ENCODE data around the gene MGMT. TPM values are rescaled to one million over a fixed set of nuclear protein-coding genes. Genes with fewer than 3 reads are reported as not detected.

Gene MGMT
- total RNA-seq, 2 experiments from 2014 or later, result 24.6 to 26.0 TPM

GRCh38 chr10:129602938-129603535 lies 136.0 kb downstream of the MGMT start:
- intact Hi-C loops (cut with micrococcal nuclease), result no loop called here
- Mint-ChIP-seq H3K36me3 (ENCODE audit: low read depth) (peaks cover 39% of the 10 kb centered on the region), H3K27ac (no peak overlapping the region), H3K27me3 (ENCODE audit: low read depth) (no peaks in the 10 kb centered on the region), H3K9me3 (peaks cover 5% of the 10 kb centered on the region), H3K4me3 (no peak overlapping the region), H3K4me1 (ENCODE audit: low read depth) (no peaks in the 10 kb centered on the region)
- CTCF ChIA-PET, result interaction anchor here (1.1 kb wide), 1 partner anchor 9 kb away, joined by 3 read pairs; no protein-coding TSS in a partner anchor
- no peak for DNase-seq

- CTCF ChIA-PET, result no interaction called here
- intact Hi-C loops (cut with micrococcal nuclease), result no loop called here
- no peak for DNase-seq
- peaks cover 38% of the 10 kb centered on the region for H3K36me3 Mint-ChIP-seq (ENCODE audit: low read depth)
- H3K4me3 Mint-ChIP-seq, result no peak overlapping the region
- no peaks in the 10 kb centered on the region for H3K4me1 Mint-ChIP-seq (ENCODE audit: low read depth)
- H3K27ac Mint-ChIP-seq, result no peak overlapping the region
- no peaks in the 10 kb centered on the region for H3K27me3 Mint-ChIP-seq (ENCODE audit: low read depth)
- peaks cover 5% of the 10 kb centered on the region for H3K9me3 Mint-ChIP-seq
Observed at GRCh38 chr10:129604333-129605032, 137.4 kb downstream of the MGMT start.

- peaks cover 41% of the 10 kb centered on the region for H3K36me3 Mint-ChIP-seq (ENCODE audit: low read depth)
- H3K4me1 Mint-ChIP-seq (ENCODE audit: low read depth), result no peaks in the 10 kb centered on the region
- peaks cover 5% of the 10 kb centered on the region for H3K9me3 Mint-ChIP-seq
- no peak overlapping the region for H3K27ac Mint-ChIP-seq
- DNase-seq, result no peak
- no peak overlapping the region for H3K4me3 Mint-ChIP-seq
- H3K27me3 Mint-ChIP-seq (ENCODE audit: low read depth), result no peaks in the 10 kb centered on the region
- intact Hi-C loops (cut with micrococcal nuclease), result no loop called here
- CTCF ChIA-PET, result interaction anchor here (0.7 kb wide), 1 partner anchor 1346 kb away, joined by 4 read pairs; no protein-coding TSS in a partner anchor
Observed at GRCh38 chr10:129605266-129605985, 138.4 kb downstream of the MGMT start.

- peaks cover 43% of the 10 kb centered on the region for H3K36me3 Mint-ChIP-seq (ENCODE audit: low read depth)
- intact Hi-C loops (cut with micrococcal nuclease), result no loop called here
- no peak for DNase-seq
- no peaks in the 10 kb centered on the region for H3K4me1 Mint-ChIP-seq (ENCODE audit: low read depth)
- no peak overlapping the region for H3K4me3 Mint-ChIP-seq
- peaks cover 5% of the 10 kb centered on the region for H3K9me3 Mint-ChIP-seq
- CTCF ChIA-PET, result interaction anchor here (0.7 kb wide), 1 partner anchor 1346 kb away, joined by 4 read pairs; no protein-coding TSS in a partner anchor
- no peak overlapping the region for H3K27ac Mint-ChIP-seq
- no peaks in the 10 kb centered on the region for H3K27me3 Mint-ChIP-seq (ENCODE audit: low read depth)
Observed at GRCh38 chr10:129605986-129606518, 139.0 kb downstream of the MGMT start.

- H3K9me3 Mint-ChIP-seq, result peaks cover 5% of the 10 kb centered on the region
- H3K27ac Mint-ChIP-seq, result no peak overlapping the region
- H3K36me3 Mint-ChIP-seq (ENCODE audit: low read depth), result peaks cover 53% of the 10 kb centered on the region
- CTCF ChIA-PET, result no interaction called here
- intact Hi-C loops (cut with micrococcal nuclease), result no loop called here
- H3K27me3 Mint-ChIP-seq (ENCODE audit: low read depth), result no peaks in the 10 kb centered on the region
- H3K4me3 Mint-ChIP-seq, result no peak overlapping the region
- no peak for DNase-seq
- no peaks in the 10 kb centered on the region for H3K4me1 Mint-ChIP-seq (ENCODE audit: low read depth)
Observed at GRCh38 chr10:129607607-129608109, 140.6 kb downstream of the MGMT start.

- DNase-seq, result no peak
- H3K27ac Mint-ChIP-seq, result no peak overlapping the region
- peaks cover 50% of the 10 kb centered on the region for H3K36me3 Mint-ChIP-seq (ENCODE audit: low read depth)
- H3K4me1 Mint-ChIP-seq (ENCODE audit: low read depth), result no peaks in the 10 kb centered on the region
- intact Hi-C loops (cut with micrococcal nuclease), result no loop called here
- CTCF ChIA-PET, result no interaction called here
- H3K4me3 Mint-ChIP-seq, result no peak overlapping the region
- peaks cover 7% of the 10 kb centered on the region for H3K9me3 Mint-ChIP-seq
- H3K27me3 Mint-ChIP-seq (ENCODE audit: low read depth), result no peaks in the 10 kb centered on the region
Observed at GRCh38 chr10:129608653-129609052, 141.6 kb downstream of the MGMT start.

GRCh38 chr10:129609551-129609950 lies 142.5 kb downstream of the MGMT start:
- Mint-ChIP-seq H3K27me3 (ENCODE audit: low read depth) (no peaks in the 10 kb centered on the region), H3K4me3 (no peak overlapping the region), H3K36me3 (ENCODE audit: low read depth) (peaks cover 45% of the 10 kb centered on the region), H3K9me3 (peaks cover 7% of the 10 kb centered on the region), H3K27ac (no peak overlapping the region), H3K4me1 (ENCODE audit: low read depth) (no peaks in the 10 kb centered on the region)
- intact Hi-C loops (cut with micrococcal nuclease), result no loop called here
- CTCF ChIA-PET, result no interaction called here
- no peak for DNase-seq

GRCh38 chr10:129612481-129613109 lies 145.6 kb downstream of the MGMT start:
- peaks cover 2% of the 10 kb centered on the region for H3K4me1 Mint-ChIP-seq (ENCODE audit: low read depth)
- no peaks in the 10 kb centered on the region for H3K27me3 Mint-ChIP-seq (ENCODE audit: low read depth)
- DNase-seq, result no peak
- H3K27ac Mint-ChIP-seq, result no peak overlapping the region
- CTCF ChIA-PET, result interaction anchor here (1.3 kb wide), 1 partner anchor 9 kb away, joined by 3 read pairs; no protein-coding TSS in a partner anchor
- peaks cover 53% of the 10 kb centered on the region for H3K36me3 Mint-ChIP-seq (ENCODE audit: low read depth)
- peaks cover 12% of the 10 kb centered on the region for H3K9me3 Mint-ChIP-seq
- H3K4me3 Mint-ChIP-seq, result no peak overlapping the region
- intact Hi-C loops (cut with micrococcal nuclease), result no loop called here

GRCh38 chr10:129613377-129613980 lies 146.4 kb downstream of the MGMT start:
- Mint-ChIP-seq H3K27ac (no peak overlapping the region), H3K27me3 (ENCODE audit: low read depth) (no peaks in the 10 kb centered on the region), H3K36me3 (ENCODE audit: low read depth) (peaks cover 55% of the 10 kb centered on the region), H3K4me3 (no peak overlapping the region), H3K9me3 (peaks cover 14% of the 10 kb centered on the region), H3K4me1 (ENCODE audit: low read depth) (peaks cover 2% of the 10 kb centered on the region)
- DNase-seq, result no peak
- CTCF ChIA-PET, result no interaction called here
- intact Hi-C loops (cut with micrococcal nuclease), result no loop called here

GRCh38 chr10:129614341-129614740 lies 147.3 kb downstream of the MGMT start:
- H3K4me1 Mint-ChIP-seq (ENCODE audit: low read depth), result peaks cover 2% of the 10 kb centered on the region
- CTCF ChIA-PET, result no interaction called here
- no peak overlapping the region for H3K4me3 Mint-ChIP-seq
- peaks cover 16% of the 10 kb centered on the region for H3K9me3 Mint-ChIP-seq
- intact Hi-C loops (cut with micrococcal nuclease), result no loop called here
- no peak for DNase-seq
- no peaks in the 10 kb centered on the region for H3K27me3 Mint-ChIP-seq (ENCODE audit: low read depth)
- no peak overlapping the region for H3K27ac Mint-ChIP-seq
- peaks cover 50% of the 10 kb centered on the region for H3K36me3 Mint-ChIP-seq (ENCODE audit: low read depth)

- H3K36me3 Mint-ChIP-seq (ENCODE audit: low read depth), result peaks cover 43% of the 10 kb centered on the region
- peaks cover 18% of the 10 kb centered on the region for H3K9me3 Mint-ChIP-seq
- CTCF ChIA-PET, result no interaction called here
- intact Hi-C loops (cut with micrococcal nuclease), result no loop called here
- H3K27ac Mint-ChIP-seq, result no peak overlapping the region
- H3K27me3 Mint-ChIP-seq (ENCODE audit: low read depth), result no peaks in the 10 kb centered on the region
- DNase-seq, result no peak
- H3K4me3 Mint-ChIP-seq, result no peak overlapping the region
- H3K4me1 Mint-ChIP-seq (ENCODE audit: low read depth), result peaks cover 4% of the 10 kb centered on the region
Observed at GRCh38 chr10:129615381-129615780, 148.3 kb downstream of the MGMT start.

All from activated naive CD4-positive, alpha-beta T cell treated with anti-CD3 and anti-CD28 coated beads for 36 hours (primary cell).